Peyer's patch (tissue), 4 donors: ENCODE data around the gene APOBEC4.

Experiments used
- POLR2A ChIP-seq, 2 donors: fragments of 450-650 bp; IDR thresholded peaks; one replicate each; pipeline ENCODE4 v1.5.1; 2017; ENCODE audit warnings: antibody characterized with exemption in 2 of 2, mild to moderate bottlenecking in 2 of 2, moderate library complexity in 2 of 2
- TF ChIP-seq, protein P1 (sequence below), 6 experiments: fragments of 450-650 bp in 4 of 6; fragments of 200-600 bp in 2 of 6; sonication (generic) in 1 of 6; IDR thresholded peaks; one replicate each; pipeline ENCODE4 v1.5.1; 2017 to 2019; ENCODE audit warnings: antibody characterized with exemption in 6 of 6, mild to moderate bottlenecking in 3 of 6, moderate library complexity in 1 of 6

DNA sequence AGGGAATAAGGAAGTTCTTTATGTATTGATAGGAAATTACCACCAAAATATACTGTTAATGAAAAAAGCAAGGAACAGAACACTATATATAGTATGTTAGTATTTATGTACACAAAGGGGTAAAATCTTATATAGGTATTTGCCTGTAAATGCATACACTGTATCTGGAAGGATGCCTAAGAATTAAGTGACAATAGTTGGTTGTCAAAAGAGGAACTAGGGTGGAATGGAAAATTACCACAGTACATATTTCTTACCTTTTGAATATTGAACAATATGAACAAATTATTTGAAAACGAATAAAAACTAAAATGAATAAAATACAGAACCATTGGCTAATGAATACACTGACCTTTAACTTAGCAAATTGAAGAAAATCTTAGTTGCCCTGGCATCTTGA lies 31.1 kb downstream of the APOBEC4 start:
- TF ChIP-seq POLR2A (IDR thresholded peaks at IDR 0.05) = no peak
- TF ChIP-seq, protein P1, sequence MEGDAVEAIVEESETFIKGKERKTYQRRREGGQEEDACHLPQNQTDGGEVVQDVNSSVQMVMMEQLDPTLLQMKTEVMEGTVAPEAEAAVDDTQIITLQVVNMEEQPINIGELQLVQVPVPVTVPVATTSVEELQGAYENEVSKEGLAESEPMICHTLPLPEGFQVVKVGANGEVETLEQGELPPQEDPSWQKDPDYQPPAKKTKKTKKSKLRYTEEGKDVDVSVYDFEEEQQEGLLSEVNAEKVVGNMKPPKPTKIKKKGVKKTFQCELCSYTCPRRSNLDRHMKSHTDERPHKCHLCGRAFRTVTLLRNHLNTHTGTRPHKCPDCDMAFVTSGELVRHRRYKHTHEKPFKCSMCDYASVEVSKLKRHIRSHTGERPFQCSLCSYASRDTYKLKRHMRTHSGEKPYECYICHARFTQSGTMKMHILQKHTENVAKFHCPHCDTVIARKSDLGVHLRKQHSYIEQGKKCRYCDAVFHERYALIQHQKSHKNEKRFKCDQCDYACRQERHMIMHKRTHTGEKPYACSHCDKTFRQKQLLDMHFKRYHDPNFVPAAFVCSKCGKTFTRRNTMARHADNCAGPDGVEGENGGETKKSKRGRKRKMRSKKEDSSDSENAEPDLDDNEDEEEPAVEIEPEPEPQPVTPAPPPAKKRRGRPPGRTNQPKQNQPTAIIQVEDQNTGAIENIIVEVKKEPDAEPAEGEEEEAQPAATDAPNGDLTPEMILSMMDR (IDR thresholded peaks at IDR 0.05) = no peak
